Measurements from ENCODE around the gene PHF21A. TPM values are rescaled to one million over a fixed set of nuclear protein-coding genes. Genes with fewer than 3 reads are reported as not detected.
A peak's percentile ranks its signal among the peaks of the same experiment; 100 is the strongest.

Gene PHF21A
- total RNA-seq, 1 experiment from 2014 or later: 51.7 TPM

DNA sequence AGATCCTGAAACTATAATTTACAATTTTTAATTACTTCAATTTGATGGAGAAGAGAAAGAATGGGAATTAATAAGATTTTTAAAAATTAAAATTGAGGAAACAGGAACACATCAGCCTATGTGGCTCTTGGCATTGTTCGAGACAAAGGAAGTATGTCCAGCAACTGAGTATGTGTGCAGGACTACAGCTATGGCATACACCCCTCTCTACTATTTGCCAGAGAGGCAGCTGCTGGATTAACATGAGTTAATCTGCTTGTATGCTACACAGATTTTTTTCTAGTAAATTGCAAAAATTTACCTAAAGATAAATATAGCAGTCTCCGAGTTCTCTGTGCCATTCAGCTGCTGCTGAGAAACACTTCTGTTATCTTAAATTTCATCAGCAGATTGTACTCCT, 70.6 kb downstream of the PHF21A start:
- no peak overlapping the region for H2AFZ ChIP-seq (ENCODE audit: low read length)
- DNase-seq: peak; percentile 51
- no peaks in the 10 kb centered on the region for H3K9me3 ChIP-seq (ENCODE audit: low read length)
- H3K9ac ChIP-seq (ENCODE audit: low read length): no peak overlapping the region
- H3K4me3 ChIP-seq (ENCODE audit: low read length): no peak overlapping the region
- H3K4me1 ChIP-seq (ENCODE audit: low read length): peaks cover 34% of the 10 kb centered on the region
- no peaks in the 10 kb centered on the region for H3K27me3 ChIP-seq (ENCODE audit: low read length)
- H3K4me2 ChIP-seq (ENCODE audit: low read depth, low read length, poor library complexity, severe bottlenecking): peak overlapping the region; percentile 38
- no peaks in the 10 kb centered on the region for H4K20me1 ChIP-seq (ENCODE audit: insufficient read depth, low read depth, low read length)
- peaks cover 22% of the 10 kb centered on the region for H3K36me3 ChIP-seq (ENCODE audit: insufficient read depth, low read length)
- no peaks in the 10 kb centered on the region for H3K9me2 ChIP-seq (replicated peaks; ENCODE audit: insufficient read depth, low read length)
- H3K79me2 ChIP-seq (ENCODE audit: low read length): peaks cover 91% of the 10 kb centered on the region
- H3K27ac ChIP-seq (ENCODE audit: low read length): peak overlapping the region; percentile 65

DNA sequence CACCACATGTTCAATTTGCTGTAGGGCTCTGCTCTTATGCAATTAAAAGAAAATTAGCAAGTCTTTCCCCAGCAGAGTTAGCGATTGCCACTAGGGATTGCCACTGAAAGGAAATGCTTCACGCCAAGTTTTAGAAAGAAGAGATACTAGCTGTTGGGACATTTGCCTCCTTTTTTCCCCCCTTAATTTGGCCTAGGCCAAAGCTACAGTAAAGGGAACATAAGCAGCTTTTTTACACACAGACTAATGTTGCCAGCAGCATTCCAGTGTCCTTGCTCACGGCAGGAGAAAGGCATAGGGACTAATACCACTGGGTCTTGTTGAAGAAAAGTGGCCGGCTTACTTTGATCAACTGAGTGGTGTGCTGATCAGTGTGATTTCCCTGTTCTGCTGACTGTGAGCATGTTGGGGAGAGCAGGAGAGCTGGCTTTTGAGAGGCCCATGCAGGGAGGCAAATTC, 71.2 kb downstream of the PHF21A start:
- peaks cover 31% of the 10 kb centered on the region for H3K4me1 ChIP-seq (ENCODE audit: low read length)
- no peak for DNase-seq
- H3K9ac ChIP-seq (ENCODE audit: low read length): no peak overlapping the region
- H3K79me2 ChIP-seq (ENCODE audit: low read length): peaks cover 91% of the 10 kb centered on the region
- H3K27ac ChIP-seq (ENCODE audit: low read length): no peak overlapping the region
- H4K20me1 ChIP-seq (ENCODE audit: insufficient read depth, low read depth, low read length): no peaks in the 10 kb centered on the region
- no peaks in the 10 kb centered on the region for H3K27me3 ChIP-seq (ENCODE audit: low read length)
- H3K36me3 ChIP-seq (ENCODE audit: insufficient read depth, low read length): peaks cover 22% of the 10 kb centered on the region
- H3K9me3 ChIP-seq (ENCODE audit: low read length): no peaks in the 10 kb centered on the region
- H3K4me3 ChIP-seq (ENCODE audit: low read length): no peak overlapping the region
- no peak overlapping the region for H2AFZ ChIP-seq (ENCODE audit: low read length)
- H3K9me2 ChIP-seq (replicated peaks; ENCODE audit: insufficient read depth, low read length): no peaks in the 10 kb centered on the region
- no peak overlapping the region for H3K4me2 ChIP-seq (ENCODE audit: low read depth, low read length, poor library complexity, severe bottlenecking)

DNA sequence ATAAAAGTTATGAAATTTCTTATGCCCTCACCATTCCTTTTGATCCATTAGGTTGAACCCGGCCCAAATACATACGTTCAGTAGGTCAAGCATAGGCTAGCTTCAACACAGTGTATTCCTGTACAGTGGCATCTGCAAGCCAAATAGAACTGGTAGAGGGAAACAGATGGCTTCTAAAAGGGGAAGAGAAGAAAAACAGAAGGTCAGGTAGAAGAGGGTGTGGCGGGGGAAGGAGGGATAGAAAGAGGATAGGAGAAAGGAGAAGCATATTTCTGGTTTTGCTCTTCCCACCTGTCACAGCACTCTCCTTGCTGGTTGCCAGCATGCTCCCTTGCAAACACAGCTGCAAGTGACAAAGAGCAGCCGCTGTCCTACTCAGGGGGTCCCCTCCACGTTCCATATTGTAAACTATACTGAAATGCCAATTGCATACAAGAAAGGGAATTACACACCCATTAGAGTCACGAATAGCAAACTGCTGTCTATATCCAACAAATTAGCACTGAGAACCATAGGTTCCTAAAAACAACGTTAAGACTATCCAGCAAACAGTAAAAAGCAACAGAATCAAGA, 71.8 kb downstream of the PHF21A start:
- Histone ChIP-seq H3K27me3 (ENCODE audit: low read length) (no peaks in the 10 kb centered on the region), H3K4me1 (ENCODE audit: low read length) (peaks cover 31% of the 10 kb centered on the region), H3K9me3 (ENCODE audit: low read length) (no peaks in the 10 kb centered on the region), H3K9ac (ENCODE audit: low read length) (no peak overlapping the region), H2AFZ (ENCODE audit: low read length) (no peak overlapping the region), H3K27ac (ENCODE audit: low read length) (no peak overlapping the region), H3K36me3 (ENCODE audit: insufficient read depth, low read length) (peaks cover 22% of the 10 kb centered on the region), H3K79me2 (ENCODE audit: low read length) (peaks cover 91% of the 10 kb centered on the region), H3K4me2 (ENCODE audit: low read depth, low read length, poor library complexity, severe bottlenecking) (no peak overlapping the region), H3K9me2 (replicated peaks; ENCODE audit: insufficient read depth, low read length) (no peaks in the 10 kb centered on the region), H4K20me1 (ENCODE audit: insufficient read depth, low read depth, low read length) (no peaks in the 10 kb centered on the region), H3K4me3 (ENCODE audit: low read length) (no peak overlapping the region)
- DNase-seq: no peak

DNA sequence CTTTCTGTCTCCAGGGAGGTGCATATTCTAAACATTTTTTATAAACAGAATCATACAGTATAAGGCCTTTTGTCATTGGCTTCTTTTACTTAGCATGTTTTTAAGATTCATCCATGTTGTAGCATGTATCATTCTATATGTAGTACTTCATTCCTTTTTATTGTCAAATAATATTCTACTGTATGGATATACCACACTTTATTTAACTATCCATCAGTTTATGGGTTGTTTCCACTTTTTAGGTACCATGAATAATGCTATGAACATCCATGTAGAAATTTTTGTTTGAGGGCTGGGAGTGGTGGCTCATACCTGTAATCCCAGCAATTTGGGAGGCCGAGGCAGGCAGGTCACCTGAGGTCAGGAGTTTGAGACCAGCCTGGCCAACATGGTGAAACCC, 73.1 kb downstream of the PHF21A start:
- no peak for DNase-seq
- Histone ChIP-seq H3K79me2 (ENCODE audit: low read length) (peaks cover 95% of the 10 kb centered on the region), H3K9me2 (replicated peaks; ENCODE audit: insufficient read depth, low read length) (no peaks in the 10 kb centered on the region), H4K20me1 (ENCODE audit: insufficient read depth, low read depth, low read length) (no peaks in the 10 kb centered on the region), H2AFZ (ENCODE audit: low read length) (no peak overlapping the region), H3K4me2 (ENCODE audit: low read depth, low read length, poor library complexity, severe bottlenecking) (no peak overlapping the region), H3K36me3 (ENCODE audit: insufficient read depth, low read length) (peaks cover 22% of the 10 kb centered on the region), H3K9ac (ENCODE audit: low read length) (no peak overlapping the region), H3K9me3 (ENCODE audit: low read length) (no peaks in the 10 kb centered on the region), H3K27me3 (ENCODE audit: low read length) (no peaks in the 10 kb centered on the region), H3K27ac (ENCODE audit: low read length) (no peak overlapping the region), H3K4me1 (ENCODE audit: low read length) (peaks cover 31% of the 10 kb centered on the region), H3K4me3 (ENCODE audit: low read length) (no peak overlapping the region)

DNA sequence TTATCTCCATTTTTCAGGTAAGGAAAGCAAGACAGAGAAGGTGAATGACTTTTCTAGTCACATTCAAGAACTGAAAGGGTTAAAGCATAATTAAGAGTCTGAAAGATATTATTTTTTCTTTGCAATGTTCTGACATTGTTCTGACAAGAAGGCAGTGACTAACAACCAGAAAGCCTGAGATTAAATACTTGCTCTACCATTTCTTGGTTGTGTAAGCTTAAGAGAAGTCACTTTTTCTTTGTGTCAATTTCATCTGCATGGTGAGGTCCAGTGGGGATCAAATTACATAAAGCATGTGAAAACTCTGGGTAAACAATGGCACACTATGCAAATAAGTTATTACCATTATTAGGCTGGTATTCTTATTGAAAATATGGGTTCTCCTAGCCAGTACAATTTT, 73.7 kb downstream of the PHF21A start:
- H3K27me3 ChIP-seq (ENCODE audit: low read length): no peaks in the 10 kb centered on the region
- H3K9ac ChIP-seq (ENCODE audit: low read length): no peak overlapping the region
- H2AFZ ChIP-seq (ENCODE audit: low read length): no peak overlapping the region
- H3K79me2 ChIP-seq (ENCODE audit: low read length): peaks cover 97% of the 10 kb centered on the region
- H4K20me1 ChIP-seq (ENCODE audit: insufficient read depth, low read depth, low read length): no peaks in the 10 kb centered on the region
- no peaks in the 10 kb centered on the region for H3K9me2 ChIP-seq (replicated peaks; ENCODE audit: insufficient read depth, low read length)
- no peak for DNase-seq
- no peak overlapping the region for H3K27ac ChIP-seq (ENCODE audit: low read length)
- no peak overlapping the region for H3K4me3 ChIP-seq (ENCODE audit: low read length)
- H3K9me3 ChIP-seq (ENCODE audit: low read length): no peaks in the 10 kb centered on the region
- peaks cover 26% of the 10 kb centered on the region for H3K4me1 ChIP-seq (ENCODE audit: low read length)
- peaks cover 22% of the 10 kb centered on the region for H3K36me3 ChIP-seq (ENCODE audit: insufficient read depth, low read length)
- H3K4me2 ChIP-seq (ENCODE audit: low read depth, low read length, poor library complexity, severe bottlenecking): no peak overlapping the region

DNA sequence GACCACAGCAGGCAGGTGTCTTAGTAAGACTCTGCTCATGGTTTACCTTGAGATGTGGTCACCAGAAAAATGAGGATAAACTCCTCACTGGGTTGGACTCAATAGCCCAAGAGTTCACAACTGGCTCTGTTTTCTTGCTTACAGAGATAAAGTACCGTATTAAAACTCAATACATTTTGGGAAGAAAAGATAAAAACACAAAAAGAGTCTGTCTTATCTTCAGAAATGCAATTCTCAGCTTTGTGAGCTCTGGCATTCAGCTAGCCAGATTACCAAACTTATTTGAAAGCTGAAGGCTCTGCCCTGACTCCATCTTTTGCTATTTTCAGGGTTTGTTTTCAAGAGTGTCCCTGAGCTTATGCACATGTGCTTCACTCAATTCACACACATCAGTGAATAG, 75.4 kb downstream of the PHF21A start:
- no peak overlapping the region for H3K4me2 ChIP-seq (ENCODE audit: low read depth, low read length, poor library complexity, severe bottlenecking)

DNA sequence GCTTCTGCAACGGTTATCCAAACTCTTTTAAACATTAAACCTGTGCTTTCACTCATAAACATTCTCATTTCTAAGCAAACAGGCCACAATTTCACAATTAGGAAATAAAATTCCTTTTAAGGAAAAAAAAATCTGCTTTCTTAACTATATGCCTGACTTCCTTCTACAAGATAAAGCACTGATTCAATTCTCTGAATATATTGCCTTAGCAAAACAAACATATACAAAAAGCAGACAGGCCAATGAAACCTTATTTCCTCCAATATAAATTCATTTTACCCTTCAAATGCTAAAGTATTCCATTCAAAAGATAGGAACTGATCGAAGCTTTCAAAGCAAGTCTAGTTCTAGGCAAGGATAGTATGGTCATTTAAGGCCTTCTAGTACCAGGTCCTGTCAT, 76.7 kb downstream of the PHF21A start:
- Histone ChIP-seq H4K20me1 (ENCODE audit: insufficient read depth, low read depth, low read length) (no peaks in the 10 kb centered on the region), H3K9me2 (replicated peaks; ENCODE audit: insufficient read depth, low read length) (no peaks in the 10 kb centered on the region), H3K4me1 (ENCODE audit: low read length) (peaks cover 23% of the 10 kb centered on the region), H3K9ac (ENCODE audit: low read length) (no peak overlapping the region), H3K9me3 (ENCODE audit: low read length) (no peaks in the 10 kb centered on the region), H3K4me3 (ENCODE audit: low read length) (no peak overlapping the region), H3K79me2 (ENCODE audit: low read length) (peaks cover 95% of the 10 kb centered on the region), H3K36me3 (ENCODE audit: insufficient read depth, low read length) (peaks cover 14% of the 10 kb centered on the region), H2AFZ (ENCODE audit: low read length) (no peak overlapping the region), H3K27ac (ENCODE audit: low read length) (no peak overlapping the region), H3K4me2 (ENCODE audit: low read depth, low read length, poor library complexity, severe bottlenecking) (no peak overlapping the region), H3K27me3 (ENCODE audit: low read length) (no peaks in the 10 kb centered on the region)
- DNase-seq: no peak

More for the DNA sequence above, 75.4 kb downstream of the PHF21A start:
- Histone ChIP-seq H3K9ac (ENCODE audit: low read length) (no peak overlapping the region), H3K4me3 (ENCODE audit: low read length) (no peak overlapping the region), H3K36me3 (ENCODE audit: insufficient read depth, low read length) (peaks cover 22% of the 10 kb centered on the region), H3K9me2 (replicated peaks; ENCODE audit: insufficient read depth, low read length) (no peaks in the 10 kb centered on the region), H4K20me1 (ENCODE audit: insufficient read depth, low read depth, low read length) (no peaks in the 10 kb centered on the region), H3K27ac (ENCODE audit: low read length) (no peak overlapping the region; the same call in 1 of the 2 replicates), H3K27me3 (ENCODE audit: low read length) (no peaks in the 10 kb centered on the region), H2AFZ (ENCODE audit: low read length) (no peak overlapping the region), H3K79me2 (ENCODE audit: low read length) (peaks cover 95% of the 10 kb centered on the region), H3K9me3 (ENCODE audit: low read length) (no peaks in the 10 kb centered on the region), H3K4me1 (ENCODE audit: low read length) (peaks cover 20% of the 10 kb centered on the region)
- DNase-seq: no peak

DNA sequence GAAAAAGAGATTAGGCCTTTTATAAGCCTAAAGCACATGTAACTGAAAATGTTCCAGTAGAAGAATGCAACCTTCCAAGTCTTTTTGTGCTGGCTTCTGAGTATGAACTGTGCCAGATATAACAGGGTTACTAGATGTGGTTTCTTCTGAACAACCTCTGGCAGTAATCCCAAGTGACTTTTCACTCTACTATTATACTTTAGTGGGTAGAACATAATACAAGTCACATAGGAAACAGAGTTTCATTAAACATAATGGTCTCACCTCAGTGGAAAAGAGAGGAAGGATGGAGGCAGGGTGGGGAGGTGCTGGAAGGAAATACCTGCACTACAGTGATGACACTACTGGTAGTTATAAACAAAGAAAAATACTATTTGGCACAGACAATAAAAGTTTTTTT, 81.3 kb downstream of the PHF21A start:
- Histone ChIP-seq H3K4me2 (ENCODE audit: low read depth, low read length, poor library complexity, severe bottlenecking) (no peak overlapping the region), H3K9me3 (ENCODE audit: low read length) (no peaks in the 10 kb centered on the region), H3K4me1 (ENCODE audit: low read length) (peaks cover 56% of the 10 kb centered on the region), H3K27me3 (ENCODE audit: low read length) (no peaks in the 10 kb centered on the region), H3K27ac (ENCODE audit: low read length) (peak overlapping the region; percentile 27; the same call in 1 of the 2 replicates), H3K9ac (ENCODE audit: low read length) (no peak overlapping the region), H2AFZ (ENCODE audit: low read length) (no peak overlapping the region), H3K9me2 (replicated peaks; ENCODE audit: insufficient read depth, low read length) (no peaks in the 10 kb centered on the region), H3K79me2 (ENCODE audit: low read length) (peaks cover 91% of the 10 kb centered on the region), H4K20me1 (ENCODE audit: insufficient read depth, low read depth, low read length) (no peaks in the 10 kb centered on the region), H3K36me3 (ENCODE audit: insufficient read depth, low read length) (no peaks in the 10 kb centered on the region), H3K4me3 (ENCODE audit: low read length) (no peak overlapping the region)
- DNase-seq: no peak

Measured in Karpas-422 (cell line).